Astrocyte (in vitro differentiated cells and primary cell): ENCODE data around the gene DCC. TPM values are rescaled to one million over a fixed set of nuclear protein-coding genes. Genes with fewer than 3 reads are reported as not detected.

Source experiments
- DNase-seq: peaks from one replicate; pipeline ENCODE4 v3.0.0-alpha.2; 2010; ENCODE audit warnings: low read depth
- FAIRE-seq: peaks from 2 replicates; lab custom pipeline; 2011; peaks lifted over from hg19 to GRCh38; lab: Jason Lieb, UNC
- H2AFZ ChIP-seq: 2 replicates; pipeline ENCODE4 v1.6.0; 2012; ENCODE audit warnings: low read depth, low read length, inconsistent platforms
- H3K27ac ChIP-seq: 2 replicates; pipeline ENCODE4 v1.5.1; 2011; ENCODE audit warnings: low read depth, low read length, inconsistent platforms
- H3K27me3 ChIP-seq: 2 replicates; pipeline ENCODE4 v1.6.0; 2011; ENCODE audit warnings: low read length, inconsistent platforms; ENCODE audit not compliant: insufficient read depth
- H3K36me3 ChIP-seq: 2 replicates; pipeline ENCODE4 v1.5.1; 2011; ENCODE audit warnings: low read length, inconsistent platforms; ENCODE audit not compliant: insufficient read depth
- H3K4me1 ChIP-seq: 2 replicates; pipeline ENCODE4 v1.5.1; 2011; ENCODE audit warnings: low read length, inconsistent platforms; ENCODE audit not compliant: insufficient read depth
- H3K4me2 ChIP-seq: 2 replicates; pipeline ENCODE4 v1.6.0; 2012; ENCODE audit warnings: low read length, inconsistent platforms
- H3K4me3 ChIP-seq: 2 replicates; pipeline ENCODE4 v1.5.1; 2011; ENCODE audit warnings: low read depth, mild to moderate bottlenecking, low read length, inconsistent platforms; ENCODE audit not compliant: insufficient read depth
- H3K79me2 ChIP-seq: 2 replicates; pipeline ENCODE4 v1.6.0; 2012; ENCODE audit warnings: mild to moderate bottlenecking, low read length, inconsistent platforms; ENCODE audit not compliant: insufficient read depth
- H3K9ac ChIP-seq: 2 replicates; pipeline ENCODE4 v1.6.0; 2012; ENCODE audit warnings: mild to moderate bottlenecking, low read length, inconsistent platforms
- H3K9me3 ChIP-seq: 2 replicates; pipeline ENCODE4 v1.5.1; 2012; ENCODE audit warnings: low read depth, mild to moderate bottlenecking, low read length, inconsistent platforms; ENCODE audit not compliant: insufficient read depth
- H4K20me1 ChIP-seq: 2 replicates; pipeline ENCODE4 v1.6.0; 2012; ENCODE audit warnings: low read length, inconsistent platforms; ENCODE audit not compliant: insufficient read depth
- H3K27ac Mint-ChIP-seq: one replicate; pipeline ENCODE4 v1.8.0; 2021; ENCODE audit warnings: mild to moderate bottlenecking, mixed read lengths; ENCODE audit not compliant: unreplicated experiment
- H3K27me3 Mint-ChIP-seq: one replicate; pipeline ENCODE4 v1.8.0; 2021; ENCODE audit warnings: low read depth, mixed read lengths; ENCODE audit not compliant: unreplicated experiment
- H3K36me3 Mint-ChIP-seq: one replicate; pipeline ENCODE4 v1.8.0; 2021; ENCODE audit warnings: low read depth, mixed read lengths; ENCODE audit not compliant: unreplicated experiment
- H3K4me1 Mint-ChIP-seq: one replicate; pipeline ENCODE4 v1.8.0; 2021; ENCODE audit warnings: low read depth, mixed read lengths; ENCODE audit not compliant: unreplicated experiment
- H3K4me3 Mint-ChIP-seq: one replicate; pipeline ENCODE4 v1.8.0; 2021; ENCODE audit warnings: mild to moderate bottlenecking, moderate library complexity, mixed read lengths; ENCODE audit not compliant: unreplicated experiment
- H3K9me3 Mint-ChIP-seq: one replicate; pipeline ENCODE4 v1.8.0; 2021; ENCODE audit warnings: mild to moderate bottlenecking, mixed read lengths; ENCODE audit not compliant: unreplicated experiment
- EZH2 ChIP-seq: IDR thresholded peaks from 2 replicates; pipeline ENCODE4 v1.6.1; 2012; ENCODE audit warnings: mild to moderate bottlenecking, low read length, inconsistent platforms; ENCODE audit not compliant: insufficient read depth
- total RNA-seq: library from RNA; stranded (reverse); gene quantifications from 2 replicates; pipeline ENCODE4 v1.2.1, GENCODE V29; 2021
- TF ChIP-seq, protein P1 (sequence below): IDR thresholded peaks from 2 replicates; pipeline ENCODE4 v1.5.1; 2011; ENCODE audit warnings: low read depth, mild to moderate bottlenecking, inconsistent platforms, low read length, moderate library complexity; ENCODE audit not compliant: insufficient read depth

Gene DCC
- total RNA-seq, 1 donor from 2014 or later: 2.6 TPM

DNA sequence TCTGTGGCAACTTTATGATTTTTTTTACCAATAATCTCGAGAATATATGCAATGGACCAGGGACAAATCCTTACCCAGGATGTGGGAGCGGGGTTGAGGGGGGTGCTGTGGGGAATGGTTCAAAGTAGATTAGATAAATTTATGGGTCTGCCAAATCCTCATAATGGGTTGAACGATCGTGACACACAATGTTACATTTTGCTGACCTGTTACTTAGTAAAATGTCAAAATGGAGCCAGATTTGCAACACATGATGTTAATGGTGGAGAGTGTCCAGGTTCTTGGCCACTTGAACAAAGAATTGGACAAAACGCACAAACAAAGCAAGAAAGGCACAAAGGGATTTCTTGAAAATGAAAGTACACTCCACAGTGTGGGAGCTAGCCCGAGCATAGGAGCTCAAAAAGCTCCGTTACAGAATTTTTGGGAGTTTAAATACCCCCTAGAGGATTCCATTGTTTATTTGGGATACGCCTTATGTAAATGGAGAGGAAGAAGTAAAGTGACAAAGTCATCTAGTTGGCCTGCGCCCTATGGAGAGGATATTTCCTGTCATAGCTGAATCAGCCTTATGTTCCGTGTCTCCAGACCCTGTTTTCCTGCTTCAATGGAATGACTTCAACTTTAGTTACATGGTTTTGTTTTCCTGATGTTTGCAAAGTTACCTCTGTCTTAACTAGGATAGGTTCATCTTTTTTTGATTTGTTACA is 776.0 kb downstream of the DCC start:
- Histone ChIP-seq H3K4me1 (no peaks in the 10 kb centered on the region), H3K27ac (no peak overlapping the region), H3K79me2 (no peaks in the 10 kb centered on the region), H4K20me1 (no peaks in the 10 kb centered on the region), H2AFZ (no peak overlapping the region), H3K27me3 (no peaks in the 10 kb centered on the region), H3K4me2 (peak overlapping the region; percentile 58), H3K9me3 (no peaks in the 10 kb centered on the region), H3K9ac (no peak overlapping the region), H3K4me3 (peak overlapping the region; percentile 38), H3K36me3 (no peaks in the 10 kb centered on the region)
- H3K4me3 Mint-ChIP-seq: no peak overlapping the region
- H3K27ac Mint-ChIP-seq: no peak overlapping the region
- H3K9me3 Mint-ChIP-seq: no peaks in the 10 kb centered on the region
- FAIRE-seq (no peak), DNase-seq (no peak)
- H3K4me1 Mint-ChIP-seq: no peaks in the 10 kb centered on the region
- no peaks in the 10 kb centered on the region for H3K36me3 Mint-ChIP-seq
- TF ChIP-seq, protein P1, sequence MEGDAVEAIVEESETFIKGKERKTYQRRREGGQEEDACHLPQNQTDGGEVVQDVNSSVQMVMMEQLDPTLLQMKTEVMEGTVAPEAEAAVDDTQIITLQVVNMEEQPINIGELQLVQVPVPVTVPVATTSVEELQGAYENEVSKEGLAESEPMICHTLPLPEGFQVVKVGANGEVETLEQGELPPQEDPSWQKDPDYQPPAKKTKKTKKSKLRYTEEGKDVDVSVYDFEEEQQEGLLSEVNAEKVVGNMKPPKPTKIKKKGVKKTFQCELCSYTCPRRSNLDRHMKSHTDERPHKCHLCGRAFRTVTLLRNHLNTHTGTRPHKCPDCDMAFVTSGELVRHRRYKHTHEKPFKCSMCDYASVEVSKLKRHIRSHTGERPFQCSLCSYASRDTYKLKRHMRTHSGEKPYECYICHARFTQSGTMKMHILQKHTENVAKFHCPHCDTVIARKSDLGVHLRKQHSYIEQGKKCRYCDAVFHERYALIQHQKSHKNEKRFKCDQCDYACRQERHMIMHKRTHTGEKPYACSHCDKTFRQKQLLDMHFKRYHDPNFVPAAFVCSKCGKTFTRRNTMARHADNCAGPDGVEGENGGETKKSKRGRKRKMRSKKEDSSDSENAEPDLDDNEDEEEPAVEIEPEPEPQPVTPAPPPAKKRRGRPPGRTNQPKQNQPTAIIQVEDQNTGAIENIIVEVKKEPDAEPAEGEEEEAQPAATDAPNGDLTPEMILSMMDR: no peak
- TF ChIP-seq EZH2: no peak
- H3K27me3 Mint-ChIP-seq: no peaks in the 10 kb centered on the region

- TF ChIP-seq, protein P1: no peak
- no peak for TF ChIP-seq EZH2
- Histone ChIP-seq H3K9ac (no peak overlapping the region), H3K4me1 (no peaks in the 10 kb centered on the region), H2AFZ (no peak overlapping the region), H3K36me3 (no peaks in the 10 kb centered on the region), H4K20me1 (no peaks in the 10 kb centered on the region), H3K27ac (no peak overlapping the region), H3K4me2 (no peak overlapping the region), H3K9me3 (no peaks in the 10 kb centered on the region), H3K79me2 (no peaks in the 10 kb centered on the region), H3K27me3 (no peaks in the 10 kb centered on the region), H3K4me3 (no peak overlapping the region)
- H3K27ac Mint-ChIP-seq: no peak overlapping the region
- H3K36me3 Mint-ChIP-seq: no peaks in the 10 kb centered on the region
- no peak for DNase-seq
- H3K27me3 Mint-ChIP-seq: no peaks in the 10 kb centered on the region
- H3K4me3 Mint-ChIP-seq: no peak overlapping the region
- H3K4me1 Mint-ChIP-seq: no peaks in the 10 kb centered on the region
- no peaks in the 10 kb centered on the region for H3K9me3 Mint-ChIP-seq
- no peak for FAIRE-seq
Observed at GRCh38 chr18:53117851-53118250, 777.9 kb downstream of the DCC start.

GRCh38 chr18:53126210-53126609 is 786.2 kb downstream of the DCC start:
- Mint-ChIP-seq H3K27ac (no peak overlapping the region), H3K36me3 (no peaks in the 10 kb centered on the region), H3K9me3 (no peaks in the 10 kb centered on the region), H3K4me3 (no peak overlapping the region), H3K4me1 (no peaks in the 10 kb centered on the region), H3K27me3 (no peaks in the 10 kb centered on the region)
- no peaks in the 10 kb centered on the region for H3K79me2 ChIP-seq
- H3K36me3 ChIP-seq: no peaks in the 10 kb centered on the region
- TF ChIP-seq EZH2: no peak
- TF ChIP-seq, protein P1: no peak
- no peaks in the 10 kb centered on the region for H3K4me1 ChIP-seq
- no peaks in the 10 kb centered on the region for H3K27me3 ChIP-seq
- no peaks in the 10 kb centered on the region for H3K9me3 ChIP-seq
- no peak overlapping the region for H2AFZ ChIP-seq
- FAIRE-seq (no peak), DNase-seq (no peak)
- H3K4me3 ChIP-seq: no peak overlapping the region
- H3K9ac ChIP-seq: no peak overlapping the region
- no peaks in the 10 kb centered on the region for H4K20me1 ChIP-seq
- H3K4me2 ChIP-seq: no peak overlapping the region
- H3K27ac ChIP-seq: no peak overlapping the region
